Measurements from ENCODE around the gene PPP1R7. TPM values are rescaled to one million over a fixed set of nuclear protein-coding genes. Genes with fewer than 3 reads are reported as not detected.

PPP1R7 gene
- total and polyA plus RNA-seq, 9 of the 15 experiments (the other 6 are each of a cell fraction or from before 2014, with no cell fraction given) = 37.5 to 75.0 (median 50.5) TPM

DNA sequence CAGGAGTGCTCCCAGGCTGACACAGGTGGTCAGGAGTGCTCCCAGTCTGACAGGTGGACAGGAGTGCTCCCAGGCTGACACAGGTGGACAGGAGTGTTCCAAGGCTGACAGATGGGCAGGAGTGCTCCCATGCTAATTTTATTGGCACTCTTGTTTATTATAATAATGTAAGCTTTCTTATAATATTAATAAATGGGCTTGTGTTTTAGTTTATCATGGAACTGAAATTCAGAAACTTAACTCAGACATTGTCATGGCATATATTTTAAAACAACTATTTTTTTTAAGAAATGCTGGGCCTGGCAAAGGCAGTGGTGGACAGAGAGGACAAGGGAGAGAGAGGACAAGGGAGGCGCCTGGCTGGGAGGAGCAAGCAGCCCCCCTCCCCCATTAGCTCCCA, 56.9 kb downstream of the PPP1R7 start (continued):
- TF ChIP-seq, protein P1, sequence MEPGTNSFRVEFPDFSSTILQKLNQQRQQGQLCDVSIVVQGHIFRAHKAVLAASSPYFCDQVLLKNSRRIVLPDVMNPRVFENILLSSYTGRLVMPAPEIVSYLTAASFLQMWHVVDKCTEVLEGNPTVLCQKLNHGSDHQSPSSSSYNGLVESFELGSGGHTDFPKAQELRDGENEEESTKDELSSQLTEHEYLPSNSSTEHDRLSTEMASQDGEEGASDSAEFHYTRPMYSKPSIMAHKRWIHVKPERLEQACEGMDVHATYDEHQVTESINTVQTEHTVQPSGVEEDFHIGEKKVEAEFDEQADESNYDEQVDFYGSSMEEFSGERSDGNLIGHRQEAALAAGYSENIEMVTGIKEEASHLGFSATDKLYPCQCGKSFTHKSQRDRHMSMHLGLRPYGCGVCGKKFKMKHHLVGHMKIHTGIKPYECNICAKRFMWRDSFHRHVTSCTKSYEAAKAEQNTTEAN (CRISPR knock-in tag; IDR thresholded peaks at IDR 0.05) = no peak
- TF ChIP-seq, protein P2, sequence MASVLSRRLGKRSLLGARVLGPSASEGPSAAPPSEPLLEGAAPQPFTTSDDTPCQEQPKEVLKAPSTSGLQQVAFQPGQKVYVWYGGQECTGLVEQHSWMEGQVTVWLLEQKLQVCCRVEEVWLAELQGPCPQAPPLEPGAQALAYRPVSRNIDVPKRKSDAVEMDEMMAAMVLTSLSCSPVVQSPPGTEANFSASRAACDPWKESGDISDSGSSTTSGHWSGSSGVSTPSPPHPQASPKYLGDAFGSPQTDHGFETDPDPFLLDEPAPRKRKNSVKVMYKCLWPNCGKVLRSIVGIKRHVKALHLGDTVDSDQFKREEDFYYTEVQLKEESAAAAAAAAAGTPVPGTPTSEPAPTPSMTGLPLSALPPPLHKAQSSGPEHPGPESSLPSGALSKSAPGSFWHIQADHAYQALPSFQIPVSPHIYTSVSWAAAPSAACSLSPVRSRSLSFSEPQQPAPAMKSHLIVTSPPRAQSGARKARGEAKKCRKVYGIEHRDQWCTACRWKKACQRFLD (CRISPR knock-in tag; IDR thresholded peaks at IDR 0.05) = no peak
- TF ChIP-seq SMARCA5 (IDR thresholded peaks at IDR 0.05) (no peak), SMAD3 (CRISPR knock-in tag; conservative IDR thresholded peaks at IDR 0.05) (no peak), SIX5 (IDR thresholded peaks at IDR 0.05; ENCODE audit: borderline replicate concordance in 1 of 2, insufficient read depth in 1 of 2, low read depth in 1 of 2, low read length in 2 of 2) (no peak)
- TF ChIP-seq, protein P3, sequence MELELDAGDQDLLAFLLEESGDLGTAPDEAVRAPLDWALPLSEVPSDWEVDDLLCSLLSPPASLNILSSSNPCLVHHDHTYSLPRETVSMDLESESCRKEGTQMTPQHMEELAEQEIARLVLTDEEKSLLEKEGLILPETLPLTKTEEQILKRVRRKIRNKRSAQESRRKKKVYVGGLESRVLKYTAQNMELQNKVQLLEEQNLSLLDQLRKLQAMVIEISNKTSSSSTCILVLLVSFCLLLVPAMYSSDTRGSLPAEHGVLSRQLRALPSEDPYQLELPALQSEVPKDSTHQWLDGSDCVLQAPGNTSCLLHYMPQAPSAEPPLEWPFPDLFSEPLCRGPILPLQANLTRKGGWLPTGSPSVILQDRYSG (tag; conservative IDR thresholded peaks at IDR 0.05; ENCODE audit: low read depth) = no peak

DNA sequence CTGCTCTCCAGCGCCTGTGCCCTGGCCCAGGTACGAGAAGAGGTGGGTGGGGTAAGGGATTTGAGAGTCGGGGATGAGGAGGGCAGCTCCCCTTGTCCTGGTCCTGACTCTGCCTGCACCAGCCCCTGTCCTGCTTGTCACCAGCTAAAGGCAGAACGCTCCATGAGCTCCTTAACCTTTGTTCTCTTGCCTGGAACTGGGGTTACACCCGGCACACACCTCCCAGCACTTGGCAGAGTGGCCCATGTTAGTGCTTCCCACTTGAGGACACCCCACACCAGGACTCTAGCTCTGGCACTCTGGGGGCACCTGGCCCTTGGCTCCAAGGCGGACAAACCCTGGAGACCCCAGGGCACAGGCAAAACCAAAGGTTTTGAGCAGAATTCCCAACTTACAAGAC, 57.4 kb downstream of the PPP1R7 start:
- in situ Hi-C loops (cut with MboI) (no loop called here), intact Hi-C loops (cut with micrococcal nuclease) (no loop called here)
- no TSS peak for BruUV-seq (replicated peaks)
- CTCF ChIA-PET (ENCODE audit: low intra/inter-chr PET ratio) = no interaction called here
- WGBS (ENCODE audit: insufficient coverage, low coverage, missing lambda C conversion rate) = 2% methylated on average over 6 of the region's 6 CpGs
- H3K27ac ChIP-seq (ENCODE audit: extremely low read depth, low read depth, low read length) = no peak overlapping the region
- H3K4me3 ChIP-seq = no peak overlapping the region
- no peak for ATAC-seq
- no peak overlapping the region for H2AFZ ChIP-seq (ENCODE audit: low read depth, low read length)
- no peaks in the 10 kb centered on the region for H3K9me3 ChIP-seq (replicated peaks; ENCODE audit: control insufficient read depth, insufficient read depth, low read depth, low read length)
- no peak overlapping the region for H3K9ac ChIP-seq (ENCODE audit: insufficient read depth in 1 of 2, low read depth in 2 of 2, low read length in 2 of 2)
- H3K27me3 ChIP-seq (ENCODE audit: control insufficient read depth in 2 of 2, insufficient read depth in 2 of 2, low read length in 2 of 2) = peaks cover 7 to 38% of the 10 kb centered on the region in 2 experiments; a peak in 4 of 5 replicates
- no peaks in the 10 kb centered on the region for H3K36me3 ChIP-seq (ENCODE audit: control insufficient read depth, insufficient read depth, low read length)
- POLR2A ChIA-PET = interaction anchor here (0.6 kb wide), 1 partner anchor 59 kb away, joined by 3 read pairs; the partner anchor contains the start of gene PASK
- H3K79me2 ChIP-seq (ENCODE audit: control insufficient read depth, insufficient read depth, low read length) = no peaks in the 10 kb centered on the region
- no peak for FAIRE-seq
- TF ChIP-seq ZC3H8 (IDR thresholded peaks at IDR 0.05) (no peak), LARP7 (IDR thresholded peaks at IDR 0.05) (no peak), NCOA6 (IDR thresholded peaks at IDR 0.05) (no peak), CEBPG (CRISPR knock-in tag; IDR thresholded peaks at IDR 0.05) (no peak), CEBPG (tag; conservative IDR thresholded peaks at IDR 0.05 in 1 of 2, IDR thresholded peaks at IDR 0.05 in 1 of 2) (no peak), MCM2 (IDR thresholded peaks at IDR 0.05; ENCODE audit: low read depth) (no peak)
- TF ChIP-seq, protein P4, sequence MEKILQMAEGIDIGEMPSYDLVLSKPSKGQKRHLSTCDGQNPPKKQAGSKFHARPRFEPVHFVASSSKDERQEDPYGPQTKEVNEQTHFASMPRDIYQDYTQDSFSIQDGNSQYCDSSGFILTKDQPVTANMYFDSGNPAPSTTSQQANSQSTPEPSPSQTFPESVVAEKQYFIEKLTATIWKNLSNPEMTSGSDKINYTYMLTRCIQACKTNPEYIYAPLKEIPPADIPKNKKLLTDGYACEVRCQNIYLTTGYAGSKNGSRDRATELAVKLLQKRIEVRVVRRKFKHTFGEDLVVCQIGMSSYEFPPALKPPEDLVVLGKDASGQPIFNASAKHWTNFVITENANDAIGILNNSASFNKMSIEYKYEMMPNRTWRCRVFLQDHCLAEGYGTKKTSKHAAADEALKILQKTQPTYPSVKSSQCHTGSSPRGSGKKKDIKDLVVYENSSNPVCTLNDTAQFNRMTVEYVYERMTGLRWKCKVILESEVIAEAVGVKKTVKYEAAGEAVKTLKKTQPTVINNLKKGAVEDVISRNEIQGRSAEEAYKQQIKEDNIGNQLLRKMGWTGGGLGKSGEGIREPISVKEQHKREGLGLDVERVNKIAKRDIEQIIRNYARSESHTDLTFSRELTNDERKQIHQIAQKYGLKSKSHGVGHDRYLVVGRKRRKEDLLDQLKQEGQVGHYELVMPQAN (IDR thresholded peaks at IDR 0.05; ENCODE audit: borderline replicate concordance) = no peak
- TF ChIP-seq, protein P5, sequence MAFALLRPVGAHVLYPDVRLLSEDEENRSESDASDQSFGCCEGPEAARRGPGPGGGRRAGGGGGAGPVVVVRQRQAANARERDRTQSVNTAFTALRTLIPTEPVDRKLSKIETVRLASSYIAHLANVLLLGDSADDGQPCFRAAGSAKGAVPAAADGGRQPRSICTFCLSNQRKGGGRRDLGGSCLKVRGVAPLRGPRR (CRISPR knock-in tag; IDR thresholded peaks at IDR 0.05) = no peak
- H3K4me1 ChIP-seq (replicated peaks in 1 of 2; ENCODE audit: control insufficient read depth in 2 of 2, insufficient read depth in 2 of 2, low read length in 2 of 2) = peaks cover 0 to 20% of the 10 kb centered on the region in 2 experiments; a peak in 2 of 5 replicates
- no peaks in the 10 kb centered on the region for H4K20me1 ChIP-seq (replicated peaks; ENCODE audit: control insufficient read depth, insufficient read depth, low read length)
- H3K9me1 ChIP-seq (ENCODE audit: control insufficient read depth, insufficient read depth, low read length) = no peaks in the 10 kb centered on the region
- H3K4me2 ChIP-seq (ENCODE audit: insufficient read depth, low read length) = no peak overlapping the region
- DNase-seq (ENCODE audit: extremely low read depth in 1 of 4, low spot score in 3 of 4) = no peak

Data from K562 (cell line).